ENCODE measurements around the gene PM20D2.

Gene PM20D2

GRCh38 chr6:89200706-89201215 lies 54.9 kb downstream of the PM20D2 start:
- no peak for DNase-seq (ENCODE audit: low read depth in 2 of 2)

- no peak for DNase-seq (ENCODE audit: low read depth in 2 of 2)
Measured at GRCh38 chr6:89204096-89204495, 58.2 kb downstream of the PM20D2 start.

DNA sequence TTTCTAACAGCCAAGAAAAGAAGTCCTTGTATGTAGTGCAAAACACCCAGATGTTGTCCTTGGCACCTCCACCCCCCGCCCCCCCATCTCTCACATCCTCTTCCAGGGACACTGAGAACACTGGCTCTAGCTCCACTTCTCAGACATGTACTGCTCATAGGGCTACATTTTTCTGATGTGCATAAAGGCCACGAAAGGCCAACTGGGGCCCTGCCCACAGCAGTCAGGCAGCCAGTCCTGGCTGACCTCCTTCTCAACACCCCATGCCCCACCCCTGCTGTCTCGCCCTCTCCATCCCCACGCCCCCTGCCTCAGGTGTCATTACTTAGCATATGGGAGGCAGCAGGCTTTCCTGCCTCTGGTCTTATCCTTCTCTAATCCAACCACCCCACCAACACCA lies 60.0 kb downstream of the PM20D2 start:
- DNase-seq (ENCODE audit: low read depth in 2 of 2): no peak

- DNase-seq (ENCODE audit: low read depth in 2 of 2): no peak
Measured at GRCh38 chr6:89208551-89208950, 62.7 kb downstream of the PM20D2 start.

DNA sequence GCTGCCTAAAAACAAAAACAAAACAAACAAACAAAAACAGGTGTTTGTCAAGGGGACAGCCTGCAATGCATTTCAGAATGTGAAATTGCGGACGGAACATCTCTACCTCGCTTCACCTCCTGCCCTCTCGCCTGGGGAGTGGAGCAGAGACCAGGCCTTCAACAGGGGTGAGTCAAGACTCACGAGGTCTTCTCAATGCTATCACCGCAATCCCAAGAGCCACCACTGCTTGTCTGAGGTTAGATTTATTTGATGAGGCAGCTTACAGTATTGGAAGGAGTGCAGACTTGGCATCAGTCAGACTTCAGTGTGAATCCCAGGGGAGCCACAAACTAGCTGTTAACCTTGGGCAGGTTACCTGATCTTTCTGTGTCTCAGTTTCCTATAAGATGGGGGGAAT lies 63.6 kb downstream of the PM20D2 start:
- no peak for DNase-seq (ENCODE audit: low read depth in 2 of 2)

- no peak for DNase-seq (ENCODE audit: low read depth in 2 of 2)
Measured at GRCh38 chr6:89212472-89212871, 66.6 kb downstream of the PM20D2 start.

GRCh38 chr6:89214197-89214596 lies 68.3 kb downstream of the PM20D2 start:
- no peak for DNase-seq (ENCODE audit: low read depth in 2 of 2)
